ENCODE data around the gene BORCS5.

Gene BORCS5

GRCh38 chr12:12492547-12492946, 135.7 kb downstream of the BORCS5 start:
- ATAC-seq: no peak
- no peak for TF ChIP-seq ARNTL (CRISPR knock-in tag; IDR thresholded peaks at IDR 0.05; ENCODE audit: borderline replicate concordance, low read depth)
- TF ChIP-seq CSRNP3 (CRISPR knock-in tag; IDR thresholded peaks at IDR 0.05): no peak
- TF ChIP-seq PPARA (CRISPR knock-in tag; IDR thresholded peaks at IDR 0.05; ENCODE audit: borderline replicate concordance): no peak
- no peak for TF ChIP-seq ESRRG (CRISPR knock-in tag; IDR thresholded peaks at IDR 0.05)
- no peak for TF ChIP-seq TSHZ2 (CRISPR knock-in tag; IDR thresholded peaks at IDR 0.05)
- no peak for TF ChIP-seq ZNF8 (CRISPR knock-in tag; IDR thresholded peaks at IDR 0.05)
- no peak for TF ChIP-seq RARB (CRISPR knock-in tag; IDR thresholded peaks at IDR 0.05)
- TF ChIP-seq ZC3H10 (CRISPR knock-in tag; IDR thresholded peaks at IDR 0.05): no peak
- TF ChIP-seq BACH2 (CRISPR knock-in tag; IDR thresholded peaks at IDR 0.05; ENCODE audit: borderline replicate concordance): no peak
- TF ChIP-seq SNAI2 (CRISPR knock-in tag; IDR thresholded peaks at IDR 0.05): no peak
- no peak for TF ChIP-seq GLIS3 (CRISPR knock-in tag; IDR thresholded peaks at IDR 0.05)
- TF ChIP-seq ZFP3 (CRISPR knock-in tag; IDR thresholded peaks at IDR 0.05): no peak
- no peak for TF ChIP-seq TCF4 (CRISPR knock-in tag; IDR thresholded peaks at IDR 0.05; ENCODE audit: borderline replicate concordance)
- TF ChIP-seq ISL1 (CRISPR knock-in tag; IDR thresholded peaks at IDR 0.05): no peak
- TF ChIP-seq ZNF70 (CRISPR knock-in tag; IDR thresholded peaks at IDR 0.05): no peak
- no peak for TF ChIP-seq OSR1 (CRISPR knock-in tag; IDR thresholded peaks at IDR 0.05)
- TF ChIP-seq ZFP30 (CRISPR knock-in tag; IDR thresholded peaks at IDR 0.05): no peak
- TF ChIP-seq CREB5 (CRISPR knock-in tag; IDR thresholded peaks at IDR 0.05; ENCODE audit: low read depth): no peak
- TF ChIP-seq ZNF565 (CRISPR knock-in tag; conservative IDR thresholded peaks at IDR 0.05; ENCODE audit: low read depth): no peak
- TF ChIP-seq POU6F1 (CRISPR knock-in tag; IDR thresholded peaks at IDR 0.05; ENCODE audit: borderline replicate concordance, low read depth): no peak

- ATAC-seq: peak; percentile 39; the same call in 1 of the 3 replicates
- peak; percentile 26; the same call in 1 of the 2 replicates for TF ChIP-seq ISL1 (CRISPR knock-in tag; IDR thresholded peaks at IDR 0.05)
- no peak for TF ChIP-seq CSDC2 (CRISPR knock-in tag; IDR thresholded peaks at IDR 0.05)
Measured at GRCh38 chr12:12495536-12495935, 138.7 kb downstream of the BORCS5 start.

- no peak for ATAC-seq
- TF ChIP-seq ZC3H10 (CRISPR knock-in tag; IDR thresholded peaks at IDR 0.05): no peak
- no peak for TF ChIP-seq SNAI2 (CRISPR knock-in tag; IDR thresholded peaks at IDR 0.05)
- TF ChIP-seq ZFP30 (CRISPR knock-in tag; IDR thresholded peaks at IDR 0.05): no peak
- no peak for TF ChIP-seq CSRNP3 (CRISPR knock-in tag; IDR thresholded peaks at IDR 0.05)
- no peak for TF ChIP-seq ISL1 (CRISPR knock-in tag; IDR thresholded peaks at IDR 0.05)
- TF ChIP-seq PPARA (CRISPR knock-in tag; IDR thresholded peaks at IDR 0.05; ENCODE audit: borderline replicate concordance): no peak
- TF ChIP-seq ZNF8 (CRISPR knock-in tag; IDR thresholded peaks at IDR 0.05): no peak
- no peak for TF ChIP-seq ARNTL (CRISPR knock-in tag; IDR thresholded peaks at IDR 0.05; ENCODE audit: borderline replicate concordance, low read depth)
- no peak for TF ChIP-seq TSHZ2 (CRISPR knock-in tag; IDR thresholded peaks at IDR 0.05)
- no peak for TF ChIP-seq TCF4 (CRISPR knock-in tag; IDR thresholded peaks at IDR 0.05; ENCODE audit: borderline replicate concordance)
- TF ChIP-seq GLIS3 (CRISPR knock-in tag; IDR thresholded peaks at IDR 0.05): no peak
- no peak for TF ChIP-seq ZFP3 (CRISPR knock-in tag; IDR thresholded peaks at IDR 0.05)
- no peak for TF ChIP-seq CREB5 (CRISPR knock-in tag; IDR thresholded peaks at IDR 0.05; ENCODE audit: low read depth)
- no peak for TF ChIP-seq CSDC2 (CRISPR knock-in tag; IDR thresholded peaks at IDR 0.05)
Measured at GRCh38 chr12:12498210-12498609, 141.3 kb downstream of the BORCS5 start.

All from SK-N-SH treated with all-trans-retinoic acid at 6 μM for 48 hours (cell line).